Measurements from ENCODE around the gene NUDT4. TPM values are rescaled to one million over a fixed set of nuclear protein-coding genes. Genes with fewer than 3 reads are reported as not detected.
A peak's percentile ranks its signal among the peaks of the same experiment; 100 is the strongest.

Gene NUDT4
- total and polyA plus RNA-seq, 5 donors = 95.0 to 206 (median 158) TPM

- Histone ChIP-seq H3K27ac (ENCODE audit: low read length) (no peak overlapping the region), H3K27me3 (ENCODE audit: control insufficient read depth, insufficient read depth) (no peaks in the 10 kb centered on the region)
- intact Hi-C loops (cut with DNase I) = no loop called here
Observed at GRCh38 chr12:93348575-93349435, 28.9 kb upstream of the NUDT4 start.

DNA sequence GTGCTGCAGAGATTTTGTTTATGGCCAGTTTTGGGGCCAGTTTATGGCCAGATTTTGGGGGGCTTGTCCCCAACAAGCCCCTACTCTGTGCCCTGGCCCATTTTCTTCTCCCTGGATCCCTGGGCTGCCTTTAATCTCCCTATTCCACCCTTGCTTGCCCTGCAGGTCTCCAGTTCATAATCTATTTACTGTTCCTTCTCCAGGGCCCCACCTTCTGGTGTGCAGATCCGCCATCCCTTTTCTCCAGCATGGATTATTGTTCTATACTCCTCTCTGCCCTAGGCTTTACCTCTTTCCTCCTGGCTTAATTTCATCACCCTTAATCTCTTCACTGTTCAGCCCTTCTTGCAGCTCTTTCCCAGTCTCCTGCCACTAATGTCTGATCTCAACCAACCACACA is 26.0 kb upstream of the NUDT4 start:
- DNase-seq = no peak

More at GRCh38 chr12:93348575-93349435, 28.9 kb upstream of the NUDT4 start:
- 79% methylated on average over 10 of the region's 10 CpGs for WGBS
- DNase-seq = peak in 1 of 3 donors; percentile 57
- peak in 1 of 2 donors; percentile 75 for ATAC-seq
- H3K9me3 ChIP-seq (ENCODE audit: control insufficient read depth, low read length) = no peaks in the 10 kb centered on the region
- no peak overlapping the region for H3K4me3 ChIP-seq (ENCODE audit: low read length)
- H3K4me1 ChIP-seq (ENCODE audit: control insufficient read depth, insufficient read depth, low read length) = no peaks in the 10 kb centered on the region

DNA sequence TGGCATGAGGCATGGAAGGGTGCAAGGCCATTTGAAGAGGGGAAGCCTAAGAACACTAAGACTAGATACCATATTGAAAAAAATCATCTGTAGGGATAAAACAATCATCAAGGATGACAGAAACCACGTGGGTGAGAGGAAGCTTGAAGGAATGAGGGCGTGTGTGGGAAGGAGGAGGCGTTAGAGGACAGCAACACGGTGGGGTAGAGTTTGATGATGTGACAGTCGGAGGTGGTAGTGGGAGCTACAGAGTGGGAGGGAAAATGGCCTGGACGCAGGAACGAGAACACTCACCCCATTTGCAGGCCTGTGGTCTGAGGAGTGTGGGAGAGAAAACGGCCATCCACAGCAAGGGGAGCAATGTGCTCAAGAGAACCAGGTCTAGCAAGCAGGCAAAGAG is 25.4 kb upstream of the NUDT4 start:
- WGBS = 67% methylated on average over 8 of the region's 8 CpGs
- intact Hi-C loops (cut with DNase I) = no loop called here
- ATAC-seq = no peak

More for the DNA sequence above, 26.0 kb upstream of the NUDT4 start:
- Histone ChIP-seq H3K27me3 (ENCODE audit: control insufficient read depth, insufficient read depth) (no peaks in the 10 kb centered on the region), H3K27ac (ENCODE audit: low read length) (no peak overlapping the region), H3K9me3 (ENCODE audit: control insufficient read depth, low read length) (no peaks in the 10 kb centered on the region), H3K4me1 (ENCODE audit: control insufficient read depth, insufficient read depth, low read length) (no peaks in the 10 kb centered on the region), H3K4me3 (ENCODE audit: low read length) (no peak overlapping the region)
- intact Hi-C loops (cut with DNase I) = no loop called here
- ATAC-seq = no peak
- WGBS = 100% methylated on average over 1 of the region's 1 CpG

DNA sequence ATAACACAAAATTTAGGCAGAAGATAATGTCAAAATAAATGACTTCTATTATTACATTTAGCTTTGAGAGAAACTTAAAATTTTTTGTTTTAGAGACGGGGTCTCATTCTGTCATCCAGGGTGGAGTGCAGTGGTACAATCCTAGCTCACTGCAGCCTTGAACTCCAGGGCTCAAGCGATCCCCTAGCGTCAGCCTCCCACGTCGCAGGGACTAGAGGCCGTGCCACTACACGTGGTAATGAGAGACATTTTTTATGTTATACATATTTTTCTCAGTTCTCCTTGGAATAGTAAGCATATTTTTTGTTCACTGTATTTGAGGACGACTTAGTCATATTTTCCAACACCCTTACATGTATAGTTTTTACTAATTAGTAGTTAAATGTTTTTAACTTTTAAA is 21.5 kb upstream of the NUDT4 start:
- no peak for ATAC-seq
- 87% methylated on average over 8 of the region's 8 CpGs for WGBS
- no peaks in the 10 kb centered on the region for H3K9me3 ChIP-seq (ENCODE audit: control insufficient read depth, low read length)

More for the DNA sequence above, 25.4 kb upstream of the NUDT4 start:
- DNase-seq = no peak
- Histone ChIP-seq H3K27ac (ENCODE audit: low read length) (no peak overlapping the region), H3K4me1 (ENCODE audit: control insufficient read depth, insufficient read depth, low read length) (no peaks in the 10 kb centered on the region), H3K9me3 (ENCODE audit: control insufficient read depth, low read length) (no peaks in the 10 kb centered on the region), H3K27me3 (ENCODE audit: control insufficient read depth, insufficient read depth) (no peaks in the 10 kb centered on the region), H3K4me3 (ENCODE audit: low read length) (no peak overlapping the region)

GRCh38 chr12:93358058-93358457 is 19.7 kb upstream of the NUDT4 start:
- Histone ChIP-seq H3K4me3 (ENCODE audit: low read length) (no peak overlapping the region), H3K27ac (ENCODE audit: low read length) (no peak overlapping the region)
- intact Hi-C loops (cut with DNase I) = no loop called here

More for the DNA sequence above, 21.5 kb upstream of the NUDT4 start:
- Histone ChIP-seq H3K4me1 (ENCODE audit: control insufficient read depth, insufficient read depth, low read length) (no peaks in the 10 kb centered on the region), H3K27ac (ENCODE audit: low read length) (no peak overlapping the region), H3K4me3 (ENCODE audit: low read length) (no peak overlapping the region), H3K27me3 (ENCODE audit: control insufficient read depth, insufficient read depth) (no peaks in the 10 kb centered on the region)
- DNase-seq = no peak
- intact Hi-C loops (cut with DNase I) = no loop called here

GRCh38 chr12:93358821-93359220 is 18.9 kb upstream of the NUDT4 start:
- Histone ChIP-seq H3K4me3 (ENCODE audit: low read length) (no peak overlapping the region), H3K9me3 (ENCODE audit: control insufficient read depth, low read length) (no peaks in the 10 kb centered on the region), H3K27me3 (ENCODE audit: control insufficient read depth, insufficient read depth) (no peaks in the 10 kb centered on the region), H3K27ac (ENCODE audit: low read length) (no peak overlapping the region), H3K4me1 (ENCODE audit: control insufficient read depth, insufficient read depth, low read length) (no peaks in the 10 kb centered on the region)
- DNase-seq = no peak
- WGBS = 95% methylated on average over 2 of the region's 2 CpGs
- ATAC-seq = no peak
- intact Hi-C loops (cut with DNase I) = no loop called here

More at GRCh38 chr12:93358058-93358457, 19.7 kb upstream of the NUDT4 start:
- ATAC-seq (no peak), DNase-seq (no peak)
- over 99% methylated on average over 2 of the region's 2 CpGs for whole genome bisulfite sequencing
- H3K4me1 ChIP-seq (ENCODE audit: control insufficient read depth, insufficient read depth, low read length) = no peaks in the 10 kb centered on the region
- H3K27me3 ChIP-seq (ENCODE audit: control insufficient read depth, insufficient read depth) = no peaks in the 10 kb centered on the region
- H3K9me3 ChIP-seq (ENCODE audit: control insufficient read depth, low read length) = no peaks in the 10 kb centered on the region

DNA sequence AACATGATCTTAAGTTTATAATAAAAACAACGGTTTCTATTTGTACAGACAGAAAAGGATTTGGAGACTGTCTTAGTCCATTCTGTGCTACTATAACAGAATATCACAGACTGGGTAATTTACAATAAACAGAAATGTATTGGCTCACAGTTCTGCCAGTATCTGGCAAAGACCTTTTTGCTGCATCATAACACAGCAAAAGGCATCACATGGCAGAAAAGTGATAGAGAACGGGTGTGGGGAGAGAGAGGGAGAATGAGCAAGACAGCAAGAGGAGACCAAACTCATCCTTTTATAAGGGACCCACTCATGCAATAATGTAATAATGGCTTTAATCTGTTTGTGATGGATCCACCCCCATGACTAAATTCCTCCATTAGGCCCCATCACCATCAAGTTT is 17.0 kb upstream of the NUDT4 start:
- Histone ChIP-seq H3K4me1 (ENCODE audit: control insufficient read depth, insufficient read depth, low read length) (no peaks in the 10 kb centered on the region), H3K27ac (ENCODE audit: low read length) (peak overlapping the region; percentile 58), H3K9me3 (ENCODE audit: control insufficient read depth, low read length) (no peaks in the 10 kb centered on the region), H3K27me3 (ENCODE audit: control insufficient read depth, insufficient read depth) (no peaks in the 10 kb centered on the region), H3K4me3 (ENCODE audit: low read length) (no peak overlapping the region)
- ATAC-seq (no peak), DNase-seq (no peak)
- WGBS = 72% methylated on average over 2 of the region's 2 CpGs
- intact Hi-C loops (cut with DNase I) = no loop called here

DNA sequence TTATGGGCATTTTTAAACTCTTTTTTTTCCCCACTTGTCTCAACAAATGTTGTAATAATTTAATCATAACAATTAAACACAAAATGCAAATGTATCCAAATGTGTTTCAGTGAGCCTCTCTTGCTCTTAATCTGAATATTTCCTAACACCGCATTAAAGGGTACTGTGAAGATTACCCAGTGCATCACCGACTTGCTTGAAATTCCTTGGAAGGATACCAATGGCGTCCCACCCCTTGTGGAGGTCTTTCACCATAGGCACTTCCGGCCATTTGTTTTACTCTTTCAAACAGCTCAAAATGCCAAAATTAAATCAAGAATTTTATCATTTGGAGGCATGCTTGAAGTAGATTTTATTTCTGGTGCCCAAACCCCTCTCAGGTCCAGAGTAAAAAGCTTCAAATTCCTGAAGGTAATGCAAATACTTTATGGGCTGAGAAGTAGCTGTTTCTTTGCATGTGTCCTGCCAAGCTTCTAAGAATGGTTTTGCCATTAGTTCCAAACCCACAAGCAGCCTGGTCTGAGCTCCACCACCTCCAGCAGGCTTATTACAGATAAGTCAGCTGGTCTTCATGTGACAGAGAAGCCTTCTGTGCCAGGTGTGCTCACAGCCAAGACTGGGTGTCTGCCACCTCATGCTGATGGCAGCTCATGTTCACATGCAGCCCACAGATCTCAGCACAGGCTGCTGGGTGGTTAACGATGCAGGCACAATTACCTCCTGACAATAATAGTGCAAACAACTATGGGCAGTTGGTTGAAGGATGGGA is 16.4 kb upstream of the NUDT4 start:
- intact Hi-C loops (cut with DNase I) = no loop called here
- Histone ChIP-seq H3K27me3 (ENCODE audit: control insufficient read depth, insufficient read depth) (no peaks in the 10 kb centered on the region), H3K9me3 (ENCODE audit: control insufficient read depth, low read length) (no peaks in the 10 kb centered on the region), H3K4me1 (ENCODE audit: control insufficient read depth, insufficient read depth, low read length) (no peaks in the 10 kb centered on the region), H3K4me3 (ENCODE audit: low read length) (no peak overlapping the region), H3K27ac (ENCODE audit: low read length) (peak overlapping the region; percentile 81)
- ATAC-seq (peak; percentile 95 to 96), DNase-seq (peak; percentile 47 to 81 (median 75))
- 61% methylated on average over 5 of the region's 5 CpGs for WGBS

DNA sequence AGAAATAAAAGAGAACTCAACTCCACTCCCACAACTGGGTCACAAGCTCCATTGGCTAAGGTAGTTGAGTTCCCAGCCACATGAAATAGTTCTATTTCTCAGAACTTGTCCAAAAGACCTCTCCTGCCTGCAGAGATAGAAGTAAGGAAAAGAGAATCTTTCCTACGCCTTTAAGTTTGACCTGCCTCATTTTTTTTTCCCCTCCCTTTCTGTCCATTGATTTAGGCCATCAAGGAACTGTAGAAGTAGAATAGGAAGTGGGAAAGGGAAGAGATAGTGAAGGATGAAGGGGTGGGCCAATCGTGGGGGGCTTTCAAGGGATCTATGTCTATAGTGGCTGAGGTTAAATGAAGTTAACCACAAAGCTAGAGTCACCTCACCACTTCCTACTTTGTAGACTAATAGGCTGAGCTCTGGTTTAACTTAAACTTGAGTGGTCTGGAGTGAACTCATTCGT is 13.9 kb upstream of the NUDT4 start:
- intact Hi-C loops (cut with DNase I) = no loop called here
- 73% methylated on average over 3 of the region's 3 CpGs for WGBS
- ATAC-seq = no peak

GRCh38 chr12:93365616-93366405 is 11.9 kb upstream of the NUDT4 start:
- no peak for ATAC-seq
- H3K4me3 ChIP-seq (ENCODE audit: low read length) = no peak overlapping the region
- intact Hi-C loops (cut with DNase I) = no loop called here
- H3K9me3 ChIP-seq (ENCODE audit: control insufficient read depth, low read length) = no peaks in the 10 kb centered on the region
- H3K27ac ChIP-seq (ENCODE audit: low read length) = no peak overlapping the region
- no peaks in the 10 kb centered on the region for H3K4me1 ChIP-seq (ENCODE audit: control insufficient read depth, insufficient read depth, low read length)
- no peak for DNase-seq
- 72% methylated on average over 7 of the region's 7 CpGs for WGBS
- H3K27me3 ChIP-seq (ENCODE audit: control insufficient read depth, insufficient read depth) = no peaks in the 10 kb centered on the region

More for the DNA sequence above, 13.9 kb upstream of the NUDT4 start:
- H3K27ac ChIP-seq (ENCODE audit: low read length) = no peak overlapping the region
- H3K4me3 ChIP-seq (ENCODE audit: low read length) = no peak overlapping the region
- no peak for DNase-seq
- H3K9me3 ChIP-seq (ENCODE audit: control insufficient read depth, low read length) = no peaks in the 10 kb centered on the region
- no peaks in the 10 kb centered on the region for H3K4me1 ChIP-seq (ENCODE audit: control insufficient read depth, insufficient read depth, low read length)
- no peaks in the 10 kb centered on the region for H3K27me3 ChIP-seq (ENCODE audit: control insufficient read depth, insufficient read depth)
